ENCODE results near the gene ARHGEF5.
"Not testable (repeated sequence)": the region's sequence is repeated elsewhere in the genome, so short reads cannot be mapped to it uniquely, and the experiment has no call there.

Gene ARHGEF5

GRCh38 chr7:144410441-144410840 lies 55.2 kb downstream of the ARHGEF5 start:
- H3K27ac ChIP-seq (ENCODE audit: low read depth, low read length), result no peak overlapping the region
- H3K36me3 ChIP-seq (ENCODE audit: control insufficient read depth, insufficient read depth, low read length), result no peaks in the 10 kb centered on the region
- H3K4me1 ChIP-seq (ENCODE audit: control insufficient read depth, insufficient read depth, low read length), result peaks cover 6% of the 10 kb centered on the region
- H3K27me3 ChIP-seq (ENCODE audit: control insufficient read depth, insufficient read depth, low read length), result no peaks in the 10 kb centered on the region
- H3K9ac ChIP-seq (ENCODE audit: low read length), result no peak overlapping the region
- no peak overlapping the region for H3K4me3 ChIP-seq (ENCODE audit: low read length)

- H3K9ac ChIP-seq (ENCODE audit: low read length), result no peak overlapping the region
- no peak overlapping the region for H3K4me3 ChIP-seq (ENCODE audit: low read length)
- H3K27me3 ChIP-seq (ENCODE audit: control insufficient read depth, insufficient read depth, low read length), result no peaks in the 10 kb centered on the region
- no peaks in the 10 kb centered on the region for H3K4me1 ChIP-seq (ENCODE audit: control insufficient read depth, insufficient read depth, low read length)
- no peak overlapping the region for H3K27ac ChIP-seq (ENCODE audit: low read depth, low read length)
- no peaks in the 10 kb centered on the region for H3K36me3 ChIP-seq (ENCODE audit: control insufficient read depth, insufficient read depth, low read length)
Observed at GRCh38 chr7:144414815-144415214, 59.6 kb downstream of the ARHGEF5 start.

GRCh38 chr7:144415858-144416257 lies 60.7 kb downstream of the ARHGEF5 start:
- H3K27ac ChIP-seq (ENCODE audit: low read depth, low read length), result no peak overlapping the region
- H3K4me1 ChIP-seq (ENCODE audit: control insufficient read depth, insufficient read depth, low read length), result no peaks in the 10 kb centered on the region
- H3K27me3 ChIP-seq (ENCODE audit: control insufficient read depth, insufficient read depth, low read length), result no peaks in the 10 kb centered on the region
- no peaks in the 10 kb centered on the region for H3K36me3 ChIP-seq (ENCODE audit: control insufficient read depth, insufficient read depth, low read length)
- no peak overlapping the region for H3K4me3 ChIP-seq (ENCODE audit: low read length)
- no peak overlapping the region for H3K9ac ChIP-seq (ENCODE audit: low read length)

- Histone ChIP-seq H3K4me1 (ENCODE audit: control insufficient read depth, insufficient read depth, low read length) (no peaks in the 10 kb centered on the region), H3K27ac (ENCODE audit: low read depth, low read length) (no peak overlapping the region), H3K9ac (ENCODE audit: low read length) (no peak overlapping the region), H3K4me3 (ENCODE audit: low read length) (no peak overlapping the region), H3K27me3 (ENCODE audit: control insufficient read depth, insufficient read depth, low read length) (no peaks in the 10 kb centered on the region), H3K36me3 (ENCODE audit: control insufficient read depth, insufficient read depth, low read length) (no peaks in the 10 kb centered on the region)
Observed at GRCh38 chr7:144416341-144416740, 61.1 kb downstream of the ARHGEF5 start.

- not testable (repeated sequence) for H3K9ac ChIP-seq (ENCODE audit: low read length); H3K4me3 ChIP-seq (ENCODE audit: low read length); H3K27me3 ChIP-seq (ENCODE audit: control insufficient read depth, insufficient read depth, low read length); H3K27ac ChIP-seq (ENCODE audit: low read depth, low read length); H3K4me1 ChIP-seq (ENCODE audit: control insufficient read depth, insufficient read depth, low read length); H3K36me3 ChIP-seq (ENCODE audit: control insufficient read depth, insufficient read depth, low read length)
Observed at GRCh38 chr7:144418931-144419330, 63.7 kb downstream of the ARHGEF5 start.

GRCh38 chr7:144427539-144427938 lies 72.3 kb downstream of the ARHGEF5 start:
- H3K4me1 ChIP-seq (ENCODE audit: control insufficient read depth, insufficient read depth, low read length); H3K27me3 ChIP-seq (ENCODE audit: control insufficient read depth, insufficient read depth, low read length); H3K27ac ChIP-seq (ENCODE audit: low read depth, low read length); H3K4me3 ChIP-seq (ENCODE audit: low read length); H3K9ac ChIP-seq (ENCODE audit: low read length); H3K36me3 ChIP-seq (ENCODE audit: control insufficient read depth, insufficient read depth, low read length): not testable (repeated sequence)

GRCh38 chr7:144428431-144428830 lies 73.2 kb downstream of the ARHGEF5 start:
- H3K9ac ChIP-seq (ENCODE audit: low read length), result no peak overlapping the region
- no peak overlapping the region for H3K27ac ChIP-seq (ENCODE audit: low read depth, low read length)
- H3K27me3 ChIP-seq (ENCODE audit: control insufficient read depth, insufficient read depth, low read length), result no peaks in the 10 kb centered on the region
- H3K4me1 ChIP-seq (ENCODE audit: control insufficient read depth, insufficient read depth, low read length), result no peaks in the 10 kb centered on the region
- H3K4me3 ChIP-seq (ENCODE audit: low read length), result no peak overlapping the region
- H3K36me3 ChIP-seq (ENCODE audit: control insufficient read depth, insufficient read depth, low read length), result no peaks in the 10 kb centered on the region
